RWPE2 (cell line): Measurements from ENCODE around the gene DNM2.

ENCODE experiments used
- ATAC-seq: fragments of 200-7000 bp; cut with Tn5 transposase; 3 replicates; pipeline ENCODE4 v1.9.1; 2021; ENCODE audit warnings: low read depth
- DNase-seq: peaks from one replicate; pipeline ENCODE4 v3.0.0-alpha.2; 2020; ENCODE audit warnings: low spot score
- H3K27ac ChIP-seq: fragments of 450-650 bp; 2 replicates; pipeline ENCODE4 v1.5.1; 2017; ENCODE audit warnings: mild to moderate bottlenecking; ENCODE audit not compliant: poor library complexity, severe bottlenecking
- H3K27me3 ChIP-seq: fragments of 250-450 bp; sonication (Bioruptor Pico); 2 replicates; pipeline ENCODE4 v1.5.1; 2021; ENCODE audit warnings: mild to moderate bottlenecking, moderate library complexity; ENCODE audit not compliant: insufficient read depth, poor library complexity, severe bottlenecking
- H3K36me3 ChIP-seq: fragments of 250-450 bp; sonication (Bioruptor Pico); 2 replicates; pipeline ENCODE4 v1.5.1; 2020; ENCODE audit warnings: low read depth, mild to moderate bottlenecking, moderate library complexity
- H3K4me1 ChIP-seq: fragments of 250-450 bp; sonication (Bioruptor Pico); 2 replicates; pipeline ENCODE4 v1.5.1; 2021; ENCODE audit warnings: mild to moderate bottlenecking, moderate library complexity; ENCODE audit not compliant: insufficient read depth, poor library complexity, severe bottlenecking
- H3K4me3 ChIP-seq: fragments of 250-450 bp; sonication (Bioruptor Pico); 2 replicates; pipeline ENCODE4 v1.5.1; 2021; ENCODE audit warnings: mild to moderate bottlenecking, moderate library complexity; ENCODE audit not compliant: severe bottlenecking
- H3K9me3 ChIP-seq: fragments of 250-450 bp; sonication (Bioruptor Pico); 2 replicates; pipeline ENCODE4 v1.5.1; 2021; ENCODE audit warnings: mild to moderate bottlenecking, moderate library complexity; ENCODE audit not compliant: severe bottlenecking
- CTCF ChIP-seq: fragments of 450-650 bp; IDR thresholded peaks from one replicate; pipeline ENCODE4 v1.5.1; 2017; ENCODE audit warnings: mild to moderate bottlenecking, moderate library complexity; ENCODE audit not compliant: poor library complexity, severe bottlenecking

DNM2 gene

GRCh38 chr19:10802479-10802878 is 84.6 kb downstream of the DNM2 start:
- no peaks in the 10 kb centered on the region for H3K27me3 ChIP-seq
- peaks cover 43% of the 10 kb centered on the region for H3K36me3 ChIP-seq
- H3K4me3 ChIP-seq: no peak overlapping the region
- no peaks in the 10 kb centered on the region for H3K9me3 ChIP-seq
- no peak for DNase-seq
- no peak overlapping the region for H3K27ac ChIP-seq
- H3K4me1 ChIP-seq: no peaks in the 10 kb centered on the region
- no peak for ATAC-seq
- TF ChIP-seq CTCF: no peak

- ATAC-seq (no peak), DNase-seq (no peak)
- no peak overlapping the region for H3K27ac ChIP-seq
- H3K36me3 ChIP-seq: peaks cover 40% of the 10 kb centered on the region
- H3K4me3 ChIP-seq: no peak overlapping the region
- no peaks in the 10 kb centered on the region for H3K9me3 ChIP-seq
- no peaks in the 10 kb centered on the region for H3K4me1 ChIP-seq
- TF ChIP-seq CTCF: no peak
- H3K27me3 ChIP-seq: no peaks in the 10 kb centered on the region
Measured at GRCh38 chr19:10803252-10803651, 85.4 kb downstream of the DNM2 start.

- H3K27me3 ChIP-seq: no peaks in the 10 kb centered on the region
- H3K9me3 ChIP-seq: no peaks in the 10 kb centered on the region
- DNase-seq (no peak), ATAC-seq (no peak)
- no peaks in the 10 kb centered on the region for H3K4me1 ChIP-seq
- no peak overlapping the region for H3K4me3 ChIP-seq
- H3K27ac ChIP-seq: no peak overlapping the region
- TF ChIP-seq CTCF: no peak
- peaks cover 51% of the 10 kb centered on the region for H3K36me3 ChIP-seq
Measured at GRCh38 chr19:10805065-10805757, 87.3 kb downstream of the DNM2 start.

- no peak for TF ChIP-seq CTCF
- Histone ChIP-seq H3K4me3 (no peak overlapping the region), H3K27me3 (no peaks in the 10 kb centered on the region), H3K27ac (no peak overlapping the region), H3K36me3 (peaks cover 49% of the 10 kb centered on the region), H3K9me3 (no peaks in the 10 kb centered on the region), H3K4me1 (no peaks in the 10 kb centered on the region)
- DNase-seq (no peak), ATAC-seq (no peak)
Measured at GRCh38 chr19:10805758-10806247, 87.9 kb downstream of the DNM2 start.

- H3K36me3 ChIP-seq: peaks cover 58% of the 10 kb centered on the region
- H3K27me3 ChIP-seq: no peaks in the 10 kb centered on the region
- H3K9me3 ChIP-seq: no peaks in the 10 kb centered on the region
- H3K4me1 ChIP-seq: no peaks in the 10 kb centered on the region
- no peak for TF ChIP-seq CTCF
- peak overlapping the region; percentile 34 for H3K27ac ChIP-seq
- ATAC-seq (peak; percentile 79), DNase-seq (no peak)
- H3K4me3 ChIP-seq: no peak overlapping the region
Measured at GRCh38 chr19:10808937-10809649, 91.2 kb downstream of the DNM2 start.
